Endothelial cell of umbilical vein (primary cell): Measurements from ENCODE around the gene CNTNAP1. TPM values are rescaled to one million over a fixed set of nuclear protein-coding genes. Genes with fewer than 3 reads are reported as not detected.

Source experiments
- BruUV-seq: library from RNA; stranded (reverse); fragments of 400-500 nt; replicated peaks from 2 replicates; lab custom pipeline; 2021; lab: Mats Ljungman, UMichigan
- CTCF ChIA-PET: fragments of 300-600, 350-600 bp; sonication (Branson Sonifier 250); formaldehyde crosslinking; loops from one replicate; lab custom pipeline; 2021; ENCODE audit warnings: antibody characterized with exemption, inconsistent platforms; lab: Charles Lee
- POLR2A ChIA-PET: fragments of 300-600, 350-600 bp; sonication (Branson Sonifier 250); formaldehyde crosslinking; loops from one replicate; lab custom pipeline; 2021; ENCODE audit warnings: antibody characterized with exemption, inconsistent platforms; lab: Charles Lee
- DNase-seq: peaks from one replicate; pipeline ENCODE4 v3.0.0-alpha.2; 2011; ENCODE audit warnings: low read depth, low spot score
- FAIRE-seq: peaks from 2 replicates; lab custom pipeline; 2011; peaks lifted over from hg19 to GRCh38; lab: Jason Lieb, UNC
- H2AFZ ChIP-seq: 2 replicates; pipeline ENCODE4 v1.6.0; 2012; ENCODE audit warnings: low read depth, low read length, control low read depth, inconsistent platforms
- H3K27ac ChIP-seq: 2 replicates; pipeline ENCODE4 v1.5.1; 2011; ENCODE audit warnings: low read depth, mild to moderate bottlenecking, control low read depth, low read length, moderate library complexity; ENCODE audit not compliant: insufficient read depth
- H3K27me3 ChIP-seq, 2 experiments: 2 replicates each; pipeline versions ENCODE4 v1.6.0 to v1.6.1; 2011; ENCODE audit warnings: low read length in 2 of 2, mixed read lengths in 1 of 2; ENCODE audit not compliant: control insufficient read depth in 2 of 2, insufficient read depth in 2 of 2
- H3K36me3 ChIP-seq, 2 experiments: 2 replicates in 1 of 2; 3 replicates in 1 of 2; pipeline ENCODE4 v1.5.1; 2011; ENCODE audit warnings: low read length in 2 of 2, mild to moderate bottlenecking in 1 of 2, moderate library complexity in 1 of 2; ENCODE audit not compliant: control insufficient read depth in 2 of 2, insufficient read depth in 2 of 2; ENCODE audit errors: extremely low read depth in 1 of 2
- H3K4me1 ChIP-seq: 3 replicates; pipeline ENCODE4 v1.5.1; 2011; ENCODE audit warnings: mild to moderate bottlenecking, low read length; ENCODE audit not compliant: control insufficient read depth, insufficient read depth; ENCODE audit errors: extremely low read depth
- H3K4me2 ChIP-seq: 2 replicates; pipeline ENCODE4 v1.6.1; 2011; ENCODE audit warnings: low read length, control low read depth, mixed read lengths; ENCODE audit not compliant: insufficient read depth
- H3K4me3 ChIP-seq, 3 experiments: fragments of 200-600 bp in 1 of 3; sonication (generic), shearing (Covaris generic) in 1 of 3; replicated peaks in 1 of 3; 2 replicates each; pipeline ENCODE4 v1.5.1; 2011 to 2016; ENCODE audit warnings: control low read depth in 3 of 3, low read length in 3 of 3, mild to moderate bottlenecking in 2 of 3, inconsistent platforms in 1 of 3, low read depth in 1 of 3, moderate library complexity in 1 of 3; ENCODE audit not compliant: insufficient read depth in 1 of 3
- H3K79me2 ChIP-seq: 2 replicates; pipeline ENCODE4 v1.6.0; 2012; ENCODE audit warnings: low read length, inconsistent platforms; ENCODE audit not compliant: control insufficient read depth, insufficient read depth
- H3K9ac ChIP-seq: replicated peaks from 2 replicates; pipeline ENCODE3; 2011; ENCODE audit warnings: low read length, control low read depth; ENCODE audit not compliant: insufficient read depth; ENCODE audit errors: extremely low read depth
- H3K9me1 ChIP-seq: replicated peaks from 3 replicates; pipeline ENCODE4 v1.6.0; 2011; ENCODE audit warnings: mild to moderate bottlenecking, low read length; ENCODE audit not compliant: control insufficient read depth, insufficient read depth; ENCODE audit errors: extremely low read depth
- H3K9me3 ChIP-seq: replicated peaks from 2 replicates; pipeline ENCODE4 v1.5.1; 2012; ENCODE audit warnings: low read length, inconsistent platforms; ENCODE audit not compliant: control insufficient read depth, insufficient read depth
- H4K20me1 ChIP-seq: replicated peaks from 2 replicates; pipeline ENCODE3; 2011; ENCODE audit warnings: mild to moderate bottlenecking, low read length; ENCODE audit not compliant: control insufficient read depth, insufficient read depth; ENCODE audit errors: extremely low read depth
- CTCF ChIP-seq, 2 donors: IDR thresholded peaks; 1 replicate in 1 of 2; 2 replicates in 1 of 2; pipeline ENCODE4 v1.5.1; 2011; ENCODE audit warnings: low read length in 2 of 2, mild to moderate bottlenecking in 2 of 2, moderate library complexity in 2 of 2, control low read depth in 1 of 2, inconsistent platforms in 1 of 2, low read depth in 1 of 2; ENCODE audit not compliant: insufficient read depth in 1 of 2; ENCODE audit errors: extremely low read depth in 1 of 2
- EZH2 ChIP-seq: IDR thresholded peaks from 2 replicates; pipeline ENCODE4 v1.6.1; 2012; ENCODE audit warnings: borderline replicate concordance, low read depth, mild to moderate bottlenecking, moderate library complexity, low read length, inconsistent platforms; ENCODE audit not compliant: severe bottlenecking
- FOS ChIP-seq: IDR thresholded peaks from 2 replicates; pipeline ENCODE4 v1.6.1; 2011; ENCODE audit warnings: mild to moderate bottlenecking, low read length, moderate library complexity, borderline replicate concordance; ENCODE audit not compliant: insufficient read depth
- GATA2 ChIP-seq: IDR thresholded peaks from 2 replicates; pipeline ENCODE4 v1.7.0; 2011; ENCODE audit warnings: low read depth, mild to moderate bottlenecking, moderate library complexity, mixed read lengths, low read length; ENCODE audit not compliant: insufficient read length, insufficient read depth
- JUN ChIP-seq: IDR thresholded peaks from 2 replicates; pipeline ENCODE4 v1.6.1; 2011; ENCODE audit warnings: borderline replicate concordance, low read depth; ENCODE audit not compliant: insufficient read length, insufficient read depth
- MAX ChIP-seq: IDR thresholded peaks from 2 replicates; pipeline ENCODE4 v1.6.1; 2011; ENCODE audit not compliant: insufficient read depth, insufficient read length
- MYC ChIP-seq: IDR thresholded peaks from one replicate; pipeline ENCODE4 v1.6.1; 2011; ENCODE audit warnings: mild to moderate bottlenecking, low read depth, low read length
- POLR2A ChIP-seq: IDR thresholded peaks from 2 replicates; pipeline ENCODE4 v1.6.1; 2012; ENCODE audit warnings: low read depth, mild to moderate bottlenecking, control low read depth, low read length
- POLR2AphosphoS5 ChIP-seq: IDR thresholded peaks from 2 replicates; pipeline ENCODE4 v1.6.1; 2012; ENCODE audit warnings: low read depth, mild to moderate bottlenecking, control low read depth, low read length, moderate library complexity; ENCODE audit not compliant: insufficient read depth
- dilution Hi-C: fragments of 300-500 bp; cut with MboI; formaldehyde crosslinking; loops from one replicate; pipeline ENCODE4 v1.15.0; 2019; ENCODE audit warnings: low sequenced_read_pairs; ENCODE audit not compliant: extremely low pct_ligation_motif_present
- intact Hi-C: fragments of 100-400 bp; cut with micrococcal nuclease; formaldehyde crosslinking; loops from one replicate; pipeline ENCODE4 v1.10.0; 2022
- polyA plus RNA-seq, 4 experiments: library from polyadenylated mRNA; depleted of rRNA in 3 of 4; stranded (reverse) in 3 of 4; unstranded in 1 of 4; fragments of >200 nt; gene quantifications; 2 replicates each; pipeline versions ENCODE4 v1.2.1 to v1.2.3, GENCODE V29; 2011 to 2012; ENCODE audit warnings: missing spikeins in 1 of 4
- total RNA-seq: library from RNA; stranded (reverse); gene quantifications from 2 replicates; pipeline ENCODE4 v1.2.3, GENCODE V29; 2021

The CNTNAP1 gene
- total and polyA plus RNA-seq, 2 donors (not counting 3 experiments of a cell fraction or from before 2014, with no cell fraction given), result 26.3 to 44.8 TPM

DNA sequence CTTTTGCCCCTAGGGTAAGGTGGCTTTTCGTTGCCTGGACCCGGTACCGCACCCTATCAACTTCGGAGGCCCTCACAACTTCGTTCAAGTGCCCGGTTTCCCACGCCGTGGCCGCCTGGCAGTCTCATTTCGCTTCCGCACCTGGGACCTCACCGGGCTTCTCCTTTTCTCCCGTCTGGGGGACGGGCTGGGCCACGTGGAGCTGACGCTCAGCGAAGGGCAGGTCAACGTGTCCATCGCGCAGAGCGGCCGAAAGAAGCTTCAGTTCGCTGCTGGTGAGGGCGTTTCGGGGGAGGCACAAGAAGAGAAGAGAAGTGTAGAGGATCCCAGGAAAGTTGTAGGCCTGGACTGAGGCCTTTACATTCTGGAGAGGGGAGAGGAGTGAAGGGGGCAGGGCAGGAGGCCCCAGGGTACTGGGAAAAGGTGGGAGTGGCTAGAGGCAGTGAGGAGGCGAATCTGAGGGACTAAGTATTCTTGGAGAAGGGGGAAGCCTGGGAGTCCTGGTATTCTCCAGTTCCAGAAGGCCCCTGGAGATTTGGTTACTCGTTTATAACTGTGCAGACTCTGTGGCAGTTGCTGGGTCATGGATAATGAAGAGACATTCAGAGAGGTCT is 5.5 kb downstream of the CNTNAP1 start:
- no peaks in the 10 kb centered on the region for H3K9me3 ChIP-seq
- dilution Hi-C loops (no loop called here), intact Hi-C loops (no loop called here)
- ChIA-PET CTCF (no interaction called here), POLR2A (no interaction called here)
- no peak for FAIRE-seq
- no peak overlapping the region for H2AFZ ChIP-seq
- no peak overlapping the region for H3K4me3 ChIP-seq
- H3K4me2 ChIP-seq, result no peak overlapping the region
- H3K9ac ChIP-seq, result no peak overlapping the region
- TF ChIP-seq JUN (no peak), CTCF (IDR thresholded peaks at IDR 0.05; ENCODE audit: extremely low read depth in 1 of 2, insufficient read depth in 1 of 2, low read depth in 1 of 2, low read length in 2 of 2) (no peak), POLR2AphosphoS5 (no peak), EZH2 (no peak), GATA2 (no peak), POLR2A (no peak), FOS (no peak), MAX (no peak), MYC (no peak)
- no peak for DNase-seq
- no peak overlapping the region for H3K27ac ChIP-seq
- no peaks in the 10 kb centered on the region for H3K79me2 ChIP-seq
- H3K9me1 ChIP-seq, result no peaks in the 10 kb centered on the region
- no peaks in the 10 kb centered on the region for H4K20me1 ChIP-seq
- H3K36me3 ChIP-seq, result no peaks in the 10 kb centered on the region
- H3K4me1 ChIP-seq, result peaks cover 6% of the 10 kb centered on the region
- BruUV-seq, result no TSS peak
- H3K27me3 ChIP-seq, result peaks cover 0 to 20% of the 10 kb centered on the region in 2 experiments
